ENCODE results near the gene DENND4C.

Gene DENND4C

GRCh38 chr9:19239955-19240354 lies 9.5 kb downstream of the DENND4C start:
- Histone ChIP-seq H3K79me2 (ENCODE audit: low read length) (peaks cover 93% of the 10 kb centered on the region), H3K4me2 (ENCODE audit: low read depth, low read length) (no peak overlapping the region), H3K27me3 (replicated peaks; ENCODE audit: insufficient read depth, low read length) (no peaks in the 10 kb centered on the region), H3K36me3 (replicated peaks; ENCODE audit: insufficient read depth, low read length) (no peaks in the 10 kb centered on the region), H3K27ac (ENCODE audit: low read length) (no peak overlapping the region), H3K4me3 (ENCODE audit: low read length) (no peak overlapping the region), H3K9me2 (replicated peaks; ENCODE audit: insufficient read depth, low read length) (no peaks in the 10 kb centered on the region), H3K9me3 (replicated peaks; ENCODE audit: insufficient read depth, low read length) (no peaks in the 10 kb centered on the region), H4K20me1 (ENCODE audit: insufficient read depth, low read length) (no peaks in the 10 kb centered on the region), H3K4me1 (ENCODE audit: low read length) (no peaks in the 10 kb centered on the region), H3F3A (ENCODE audit: insufficient read depth, low read length) (no peaks in the 10 kb centered on the region), H2AFZ (ENCODE audit: low read length) (no peak overlapping the region), H3K9ac (ENCODE audit: low read length) (no peak overlapping the region)
- no peak for DNase-seq
- TF ChIP-seq EZH2phosphoT487 (IDR thresholded peaks at IDR 0.05; ENCODE audit: low read length) (no peak), EZH2 (optimal IDR thresholded peaks at IDR 0.05; ENCODE audit: low read depth, low read length) (no peak)
- TF ChIP-seq, protein P1, sequence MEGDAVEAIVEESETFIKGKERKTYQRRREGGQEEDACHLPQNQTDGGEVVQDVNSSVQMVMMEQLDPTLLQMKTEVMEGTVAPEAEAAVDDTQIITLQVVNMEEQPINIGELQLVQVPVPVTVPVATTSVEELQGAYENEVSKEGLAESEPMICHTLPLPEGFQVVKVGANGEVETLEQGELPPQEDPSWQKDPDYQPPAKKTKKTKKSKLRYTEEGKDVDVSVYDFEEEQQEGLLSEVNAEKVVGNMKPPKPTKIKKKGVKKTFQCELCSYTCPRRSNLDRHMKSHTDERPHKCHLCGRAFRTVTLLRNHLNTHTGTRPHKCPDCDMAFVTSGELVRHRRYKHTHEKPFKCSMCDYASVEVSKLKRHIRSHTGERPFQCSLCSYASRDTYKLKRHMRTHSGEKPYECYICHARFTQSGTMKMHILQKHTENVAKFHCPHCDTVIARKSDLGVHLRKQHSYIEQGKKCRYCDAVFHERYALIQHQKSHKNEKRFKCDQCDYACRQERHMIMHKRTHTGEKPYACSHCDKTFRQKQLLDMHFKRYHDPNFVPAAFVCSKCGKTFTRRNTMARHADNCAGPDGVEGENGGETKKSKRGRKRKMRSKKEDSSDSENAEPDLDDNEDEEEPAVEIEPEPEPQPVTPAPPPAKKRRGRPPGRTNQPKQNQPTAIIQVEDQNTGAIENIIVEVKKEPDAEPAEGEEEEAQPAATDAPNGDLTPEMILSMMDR (IDR thresholded peaks at IDR 0.05; ENCODE audit: low read length): no peak

DNA sequence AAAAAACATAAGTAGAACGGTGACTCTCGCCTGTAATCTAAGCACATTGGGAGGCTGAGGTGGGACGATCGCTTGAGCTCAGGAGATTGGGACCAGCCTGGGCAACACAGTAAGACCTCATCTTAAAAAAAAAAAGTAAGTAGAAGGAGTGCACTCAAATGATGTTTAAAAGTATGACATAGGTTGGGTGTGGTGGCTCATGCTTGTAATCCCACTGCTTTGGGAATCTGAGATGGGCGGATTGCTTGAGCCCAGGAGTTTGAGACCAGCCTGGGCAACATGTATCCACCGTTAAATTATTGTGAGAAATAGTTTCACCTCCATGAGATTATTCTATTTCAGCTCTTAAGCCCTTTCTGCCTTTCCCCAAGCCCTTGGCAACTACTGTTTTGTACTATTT lies 11.2 kb downstream of the DENND4C start:
- H3K4me3 ChIP-seq (ENCODE audit: low read length): no peak overlapping the region
- H3K9me3 ChIP-seq (replicated peaks; ENCODE audit: insufficient read depth, low read length): no peaks in the 10 kb centered on the region
- H3K27me3 ChIP-seq (replicated peaks; ENCODE audit: insufficient read depth, low read length): no peaks in the 10 kb centered on the region
- DNase-seq: no peak
- no peak overlapping the region for H3K9ac ChIP-seq (ENCODE audit: low read length)
- TF ChIP-seq EZH2phosphoT487 (IDR thresholded peaks at IDR 0.05; ENCODE audit: low read length) (no peak), EZH2 (optimal IDR thresholded peaks at IDR 0.05; ENCODE audit: low read depth, low read length) (no peak)
- TF ChIP-seq, protein P1 (IDR thresholded peaks at IDR 0.05; ENCODE audit: low read length): no peak
- no peaks in the 10 kb centered on the region for H3K4me1 ChIP-seq (ENCODE audit: low read length)
- H3K9me2 ChIP-seq (replicated peaks; ENCODE audit: insufficient read depth, low read length): no peaks in the 10 kb centered on the region
- no peaks in the 10 kb centered on the region for H3K36me3 ChIP-seq (replicated peaks; ENCODE audit: insufficient read depth, low read length)
- no peak overlapping the region for H2AFZ ChIP-seq (ENCODE audit: low read length)
- no peak overlapping the region for H3K27ac ChIP-seq (ENCODE audit: low read length)
- H3F3A ChIP-seq (ENCODE audit: insufficient read depth, low read length): no peaks in the 10 kb centered on the region
- no peaks in the 10 kb centered on the region for H4K20me1 ChIP-seq (ENCODE audit: insufficient read depth, low read length)
- H3K4me2 ChIP-seq (ENCODE audit: low read depth, low read length): no peak overlapping the region
- H3K79me2 ChIP-seq (ENCODE audit: low read length): peaks cover 86% of the 10 kb centered on the region

- Histone ChIP-seq H3K27me3 (replicated peaks; ENCODE audit: insufficient read depth, low read length) (no peaks in the 10 kb centered on the region), H2AFZ (ENCODE audit: low read length) (no peak overlapping the region), H3K9me3 (replicated peaks; ENCODE audit: insufficient read depth, low read length) (no peaks in the 10 kb centered on the region)
Measured at GRCh38 chr9:19243366-19244033, 13.0 kb downstream of the DENND4C start.

More at GRCh38 chr9:19243366-19244033, 13.0 kb downstream of the DENND4C start:
- Histone ChIP-seq H3K4me1 (ENCODE audit: low read length) (no peaks in the 10 kb centered on the region), H3K36me3 (replicated peaks; ENCODE audit: insufficient read depth, low read length) (no peaks in the 10 kb centered on the region), H3K79me2 (ENCODE audit: low read length) (peaks cover 88% of the 10 kb centered on the region), H3K27ac (ENCODE audit: low read length) (no peak overlapping the region), H3K9ac (ENCODE audit: low read length) (no peak overlapping the region), H4K20me1 (ENCODE audit: insufficient read depth, low read length) (no peaks in the 10 kb centered on the region), H3F3A (ENCODE audit: insufficient read depth, low read length) (no peaks in the 10 kb centered on the region), H3K9me2 (replicated peaks; ENCODE audit: insufficient read depth, low read length) (no peaks in the 10 kb centered on the region), H3K4me2 (ENCODE audit: low read depth, low read length) (no peak overlapping the region), H3K4me3 (ENCODE audit: low read length) (no peak overlapping the region)
- TF ChIP-seq EZH2phosphoT487 (IDR thresholded peaks at IDR 0.05; ENCODE audit: low read length): no peak
- no peak for TF ChIP-seq EZH2 (optimal IDR thresholded peaks at IDR 0.05; ENCODE audit: low read depth, low read length)
- TF ChIP-seq, protein P1 (IDR thresholded peaks at IDR 0.05; ENCODE audit: low read length): no peak
- no peak for DNase-seq
